Ectodermal cell (in vitro differentiated cells): Measurements from ENCODE around the gene HOXC4.

Experiments used
- H3K27ac ChIP-seq: 2 replicates; pipeline ENCODE4 v1.7.0; 2013; ENCODE audit warnings: mild to moderate bottlenecking, low read depth, low read length; ENCODE audit not compliant: insufficient read depth, poor library complexity, severe bottlenecking
- H3K27me3 ChIP-seq: 2 replicates; pipeline ENCODE4 v1.7.0; 2013; ENCODE audit warnings: mild to moderate bottlenecking, low read length; ENCODE audit not compliant: insufficient read depth, control insufficient read depth, poor library complexity, severe bottlenecking
- H3K36me3 ChIP-seq: one replicate; pipeline ENCODE4 v1.7.0; 2013; ENCODE audit warnings: low read length; ENCODE audit not compliant: control insufficient read depth, insufficient read depth
- H3K4me1 ChIP-seq: one replicate; pipeline ENCODE4 v1.7.0; 2013; ENCODE audit warnings: low read length; ENCODE audit not compliant: control insufficient read depth, insufficient read depth
- H3K4me3 ChIP-seq: 2 replicates; pipeline ENCODE4 v1.7.0; 2013; ENCODE audit warnings: low read depth, low read length, control low read depth; ENCODE audit not compliant: insufficient read depth
- H3K9me3 ChIP-seq: 2 replicates; pipeline ENCODE4 v1.7.0; 2013; ENCODE audit warnings: mild to moderate bottlenecking, low read length, moderate library complexity; ENCODE audit not compliant: control insufficient read depth
- WGBS, 2 experiments: methylation state at CpG; one replicate each; pipeline ENCODE4 v1.1.7; 2013; ENCODE audit warnings: missing lambda C conversion rate in 2 of 2; 5-methylcytosine and 5-hydroxymethylcytosine counted together

The HOXC4 gene

DNA sequence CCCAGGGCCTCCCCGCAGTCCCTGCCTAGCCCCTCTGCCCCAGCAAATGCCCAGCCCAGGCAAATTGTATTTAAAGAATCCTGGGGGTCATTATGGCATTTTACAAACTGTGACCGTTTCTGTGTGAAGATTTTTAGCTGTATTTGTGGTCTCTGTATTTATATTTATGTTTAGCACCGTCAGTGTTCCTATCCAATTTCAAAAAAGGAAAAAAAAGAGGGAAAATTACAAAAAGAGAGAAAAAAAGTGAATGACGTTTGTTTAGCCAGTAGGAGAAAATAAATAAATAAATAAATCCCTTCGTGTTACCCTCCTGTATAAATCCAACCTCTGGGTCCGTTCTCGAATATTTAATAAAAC lies 23.2 kb upstream of the HOXC4 start:
- Histone ChIP-seq H3K4me1 (peaks cover 3% of the 10 kb centered on the region), H3K4me3 (no peak overlapping the region)
- WGBS, 2 experiments = 6 to 21% methylated on average over 5 to 7 of the region's 7 CpGs

DNA sequence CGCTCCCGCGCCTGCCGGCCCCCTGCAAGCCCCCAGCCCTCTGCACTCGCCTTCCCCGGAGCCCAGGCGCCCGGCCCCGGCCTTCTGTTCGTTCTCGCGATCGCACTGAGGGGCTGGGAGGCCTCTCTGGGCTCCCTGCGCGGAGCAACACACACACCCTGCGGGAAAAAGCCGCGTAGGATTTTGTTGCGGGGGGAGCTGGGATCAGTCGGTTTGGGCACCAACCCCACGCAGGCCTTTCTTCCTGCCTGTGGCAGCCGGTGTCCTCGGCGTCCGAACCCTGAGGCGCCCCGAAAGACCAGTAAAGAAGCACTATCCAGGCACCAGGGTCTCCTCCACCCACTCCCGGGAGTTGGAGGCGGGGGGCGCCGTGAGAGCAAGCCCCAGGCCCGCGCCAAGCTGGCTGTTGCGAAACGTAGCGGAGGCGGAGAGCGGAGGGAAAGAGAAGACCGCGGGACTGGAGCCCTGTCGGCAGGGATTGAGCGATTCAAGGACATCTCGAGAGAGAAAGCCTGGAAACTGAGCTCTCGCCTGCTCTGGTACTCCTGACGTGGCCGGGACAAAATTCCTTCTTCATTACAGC lies 22.7 kb upstream of the HOXC4 start:
- no peaks in the 10 kb centered on the region for H3K9me3 ChIP-seq
- no peaks in the 10 kb centered on the region for H3K36me3 ChIP-seq
- H3K27ac ChIP-seq = no peak overlapping the region
- H3K4me3 ChIP-seq = no peak overlapping the region
- H3K4me1 ChIP-seq = peaks cover 3% of the 10 kb centered on the region
- H3K27me3 ChIP-seq = peaks cover 100% of the 10 kb centered on the region
- 2% methylated on average over 46 of the region's 46 CpGs for WGBS, 2 experiments

More for the DNA sequence above, 23.2 kb upstream of the HOXC4 start:
- no peaks in the 10 kb centered on the region for H3K36me3 ChIP-seq
- H3K27me3 ChIP-seq = peaks cover 100% of the 10 kb centered on the region
- no peaks in the 10 kb centered on the region for H3K9me3 ChIP-seq
- H3K27ac ChIP-seq = no peak overlapping the region

DNA sequence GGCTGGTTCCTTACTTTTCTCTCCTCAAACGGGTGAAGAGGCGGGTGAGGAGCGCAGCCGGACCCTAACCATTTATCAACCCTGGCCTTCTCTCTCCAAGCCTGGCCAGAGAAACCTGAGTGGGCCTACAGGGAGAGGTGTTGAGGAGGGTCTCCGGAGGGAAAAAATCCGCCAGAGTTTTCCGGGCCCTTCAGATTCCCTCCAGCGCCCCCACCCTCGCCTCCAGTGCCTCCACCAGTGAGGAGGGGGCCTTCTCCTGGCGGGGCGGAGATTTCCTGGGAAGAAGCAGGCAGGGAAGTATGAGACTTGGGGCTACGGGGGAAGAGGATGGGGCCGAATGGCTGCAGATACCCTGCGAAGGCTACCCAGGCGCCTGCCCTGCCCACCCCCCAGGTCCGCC lies 22.2 kb upstream of the HOXC4 start:
- H3K36me3 ChIP-seq = no peaks in the 10 kb centered on the region
- H3K27ac ChIP-seq = no peak overlapping the region
- peaks cover 100% of the 10 kb centered on the region for H3K27me3 ChIP-seq
- H3K4me1 ChIP-seq = peaks cover 3% of the 10 kb centered on the region
- no peaks in the 10 kb centered on the region for H3K9me3 ChIP-seq
- H3K4me3 ChIP-seq = no peak overlapping the region
- WGBS, 2 experiments = 16% methylated on average over 16 of the region's 16 CpGs

GRCh38 chr12:54032086-54032619 lies 21.5 kb upstream of the HOXC4 start:
- WGBS, 2 experiments = 29 to 31% methylated on average over 6 of the region's 6 CpGs
- Histone ChIP-seq H3K9me3 (no peaks in the 10 kb centered on the region), H3K4me3 (no peak overlapping the region), H3K4me1 (peaks cover 3% of the 10 kb centered on the region), H3K27me3 (peaks cover 100% of the 10 kb centered on the region), H3K27ac (no peak overlapping the region), H3K36me3 (no peaks in the 10 kb centered on the region)

DNA sequence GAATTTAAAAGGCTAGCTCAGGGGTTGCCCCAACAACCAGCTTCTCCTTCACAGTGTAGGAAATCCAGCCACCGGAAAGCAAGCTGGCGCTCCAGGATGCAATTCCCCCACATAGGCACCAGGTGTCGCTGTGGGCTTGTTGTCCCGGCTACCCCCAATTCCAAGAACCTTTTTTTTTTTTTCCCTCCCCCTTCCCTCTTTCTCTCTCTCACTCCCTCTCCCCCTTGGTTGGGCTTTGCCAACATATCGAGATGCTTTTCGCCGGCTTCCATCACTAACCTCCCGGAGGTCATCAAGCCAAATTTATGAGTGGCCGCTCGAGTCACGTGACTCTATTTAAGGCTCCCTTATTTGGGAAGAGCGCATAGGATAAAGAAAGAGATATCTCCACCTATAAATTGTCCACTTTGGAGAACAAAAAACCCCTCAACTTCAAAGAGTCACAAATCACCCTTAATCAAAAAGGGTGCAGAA lies 21.0 kb upstream of the HOXC4 start, which contains the start of gene HOXC5:
TSS of gene HOXC5 (plus strand) at position 424 of the 474 bp plus-strand sequence. CDS start 73 bp downstream, outside the sequence.
- no peaks in the 10 kb centered on the region for H3K36me3 ChIP-seq
- no peaks in the 10 kb centered on the region for H3K9me3 ChIP-seq
- H3K4me1 ChIP-seq = peaks cover 3% of the 10 kb centered on the region
- H3K27ac ChIP-seq = no peak within 1 kb of the TSS
- H3K27me3 ChIP-seq = peaks cover 100% of the 10 kb centered on the region
- no peak within 1 kb of the TSS for H3K4me3 ChIP-seq
- 3 to 4% methylated on average over 12 of the region's 12 CpGs for WGBS, 2 experiments

DNA sequence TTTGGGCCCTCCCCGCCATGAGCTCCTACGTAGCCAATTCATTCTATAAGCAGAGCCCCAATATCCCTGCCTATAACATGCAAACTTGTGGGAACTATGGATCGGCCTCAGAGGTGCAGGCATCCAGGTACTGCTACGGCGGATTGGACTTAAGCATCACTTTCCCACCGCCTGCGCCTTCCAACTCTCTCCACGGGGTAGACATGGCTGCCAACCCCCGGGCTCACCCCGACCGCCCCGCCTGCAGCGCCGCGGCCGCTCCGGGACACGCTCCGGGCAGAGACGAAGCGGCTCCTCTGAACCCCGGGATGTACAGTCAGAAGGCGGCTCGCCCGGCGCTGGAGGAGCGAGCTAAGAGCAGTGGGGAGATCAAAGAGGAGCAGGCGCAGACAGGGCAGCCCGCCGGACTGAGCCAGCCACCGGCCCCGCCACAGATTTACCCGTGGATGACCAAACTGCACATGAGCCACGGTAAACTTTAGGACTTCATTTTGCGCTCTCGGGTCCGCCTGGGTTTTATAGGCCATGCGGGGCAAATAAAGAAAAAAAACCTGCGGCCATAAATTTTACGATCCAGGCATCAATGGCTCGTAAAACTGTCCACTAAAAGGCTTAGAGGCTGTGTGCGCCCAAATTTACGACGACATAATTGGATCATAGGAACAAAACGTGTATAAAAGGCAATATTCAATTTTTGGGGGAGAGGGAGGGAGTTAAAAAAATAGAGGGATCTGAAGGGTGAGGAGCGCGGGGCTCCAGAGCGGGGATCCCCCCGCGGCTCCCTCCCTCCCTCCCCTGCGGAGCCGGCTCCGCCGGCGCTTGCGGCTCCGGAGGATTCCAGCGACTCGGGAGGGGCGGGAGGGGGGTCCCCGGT lies 20.3 kb upstream of the HOXC4 start:
- Histone ChIP-seq H3K27me3 (peaks cover 100% of the 10 kb centered on the region), H3K36me3 (no peaks in the 10 kb centered on the region), H3K9me3 (no peaks in the 10 kb centered on the region), H3K4me1 (peaks cover 3% of the 10 kb centered on the region), H3K27ac (no peak overlapping the region), H3K4me3 (no peak overlapping the region)
- 5% methylated on average over 61 of the region's 61 CpGs for WGBS, 2 experiments

GRCh38 chr12:54033980-54034784 lies 19.5 kb upstream of the HOXC4 start:
- no peaks in the 10 kb centered on the region for H3K9me3 ChIP-seq
- no peaks in the 10 kb centered on the region for H3K36me3 ChIP-seq
- WGBS, 2 experiments = 3% methylated on average over 56 to 57 of the region's 57 CpGs
- no peak overlapping the region for H3K4me3 ChIP-seq
- H3K27ac ChIP-seq = no peak overlapping the region
- H3K4me1 ChIP-seq = peaks cover 3% of the 10 kb centered on the region
- peaks cover 100% of the 10 kb centered on the region for H3K27me3 ChIP-seq

DNA sequence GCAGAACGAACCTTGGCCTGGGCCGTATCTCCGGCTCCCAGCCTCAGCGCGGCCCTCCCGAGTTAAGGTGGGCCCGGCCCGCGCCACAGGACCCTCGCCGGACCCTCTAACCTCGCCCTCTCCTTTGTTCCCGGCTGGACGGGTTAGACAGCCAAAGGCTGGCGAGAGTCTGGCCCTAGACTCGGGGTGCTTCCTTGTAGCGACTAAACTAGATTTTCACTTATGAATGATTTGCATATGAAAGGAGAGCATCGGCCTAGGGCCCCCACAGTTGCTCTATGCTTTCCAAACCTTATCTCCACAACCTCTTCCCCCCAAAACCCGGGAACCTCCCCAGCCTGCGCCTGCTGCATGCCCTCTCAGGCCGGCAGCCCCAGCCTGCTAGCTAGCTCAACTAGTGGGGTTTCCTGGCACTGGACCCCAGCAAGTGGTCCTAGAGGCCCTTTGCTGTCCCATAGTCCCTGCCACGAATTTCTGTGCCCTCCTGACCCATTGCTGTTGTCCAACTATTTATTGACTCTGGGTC lies 18.8 kb upstream of the HOXC4 start:
- Histone ChIP-seq H3K9me3 (no peaks in the 10 kb centered on the region), H3K4me3 (no peak overlapping the region), H3K36me3 (no peaks in the 10 kb centered on the region), H3K4me1 (peaks cover 3% of the 10 kb centered on the region), H3K27ac (no peak overlapping the region), H3K27me3 (peaks cover 100% of the 10 kb centered on the region)
- 13% methylated on average over 22 of the region's 22 CpGs for WGBS, 2 experiments

DNA sequence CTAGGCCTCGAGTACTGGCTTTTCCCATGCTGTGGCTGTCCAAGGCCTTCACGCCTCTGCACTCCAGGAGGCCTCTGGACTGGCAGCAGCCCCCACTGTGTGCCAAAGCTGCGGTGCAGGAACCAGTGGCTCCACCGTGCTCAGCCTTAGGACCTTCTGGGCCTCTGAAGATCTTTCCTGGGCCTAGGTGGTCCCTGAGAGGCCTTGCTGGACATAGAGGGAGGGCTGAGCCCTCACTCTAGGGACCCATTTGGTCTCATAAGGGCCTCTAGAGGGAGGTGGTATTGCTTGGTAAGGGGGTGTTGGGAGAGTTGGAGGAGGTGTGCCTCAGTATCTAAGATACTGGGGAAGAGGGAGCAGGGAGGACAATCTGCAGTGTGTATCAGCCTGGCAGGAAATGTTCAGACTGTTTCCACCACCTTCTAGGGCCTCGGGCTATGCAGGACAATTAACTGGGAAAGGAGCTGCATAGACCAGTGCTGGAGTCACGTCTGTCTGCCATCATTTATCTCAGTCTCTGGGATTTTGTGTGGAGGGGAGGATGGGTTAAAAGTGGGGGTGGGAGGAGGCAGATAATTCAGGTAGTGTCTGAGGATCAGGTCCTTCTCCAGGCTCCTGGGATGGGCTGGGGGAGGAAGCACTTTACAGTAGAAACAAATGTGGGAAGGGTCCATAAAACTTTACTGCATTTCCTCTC lies 17.9 kb upstream of the HOXC4 start:
- no peaks in the 10 kb centered on the region for H3K36me3 ChIP-seq
- H3K27ac ChIP-seq = no peak overlapping the region
- H3K27me3 ChIP-seq = peaks cover 100% of the 10 kb centered on the region
- peaks cover 3% of the 10 kb centered on the region for H3K4me1 ChIP-seq
- 40 to 45% methylated on average over 6 of the region's 6 CpGs for WGBS, 2 experiments
- no peak overlapping the region for H3K4me3 ChIP-seq
- H3K9me3 ChIP-seq = no peaks in the 10 kb centered on the region
